GM13976 (cell line): ENCODE results near the gene SLC16A10.
"Not testable (repeated sequence)": the region's sequence is repeated elsewhere in the genome, so short reads cannot be mapped to it uniquely, and the experiment has no call there.

ENCODE experiments used
- DNase-seq: peaks from one replicate; pipeline ENCODE4 v3.0.0; 2012; ENCODE audit warnings: low spot score
- in situ Hi-C: fragments of 300-500 bp; cut with MboI; formaldehyde crosslinking; loops from one replicate; pipeline ENCODE4 v1.12.0; 2022; ENCODE audit warnings: low sequenced_read_pairs, mixed read lengths, inconsistent platforms; ENCODE audit not compliant: unreplicated experiment
- TF ChIP-seq, protein P1 (sequence below): IDR thresholded peaks from 2 replicates; pipeline ENCODE4 v1.5.1; 2012; ENCODE audit warnings: borderline replicate concordance, mild to moderate bottlenecking; ENCODE audit not compliant: insufficient read depth; ENCODE audit errors: extremely low read depth, missing control alignments, control extremely low read depth

Gene SLC16A10

DNA sequence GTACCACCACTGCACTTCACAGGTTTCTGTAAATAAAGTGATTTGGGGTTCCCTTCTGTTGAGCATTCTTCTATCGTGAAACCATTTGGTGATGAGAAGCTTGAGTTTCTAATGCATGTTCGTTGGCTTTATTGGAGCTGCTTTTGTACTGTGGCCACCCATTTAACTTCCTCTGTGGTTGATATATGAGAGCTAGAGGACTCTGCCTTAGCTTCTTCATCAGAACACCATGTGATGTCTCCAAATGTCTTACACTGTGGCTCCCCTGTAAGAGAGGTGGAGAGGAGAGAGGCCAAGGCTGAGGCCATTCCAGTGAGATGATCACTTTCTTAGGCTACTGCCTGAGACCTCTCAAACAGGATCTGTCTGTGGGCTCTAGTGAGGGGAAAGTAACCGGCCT is 114.5 kb downstream of the SLC16A10 start:
- TF ChIP-seq, protein P1, sequence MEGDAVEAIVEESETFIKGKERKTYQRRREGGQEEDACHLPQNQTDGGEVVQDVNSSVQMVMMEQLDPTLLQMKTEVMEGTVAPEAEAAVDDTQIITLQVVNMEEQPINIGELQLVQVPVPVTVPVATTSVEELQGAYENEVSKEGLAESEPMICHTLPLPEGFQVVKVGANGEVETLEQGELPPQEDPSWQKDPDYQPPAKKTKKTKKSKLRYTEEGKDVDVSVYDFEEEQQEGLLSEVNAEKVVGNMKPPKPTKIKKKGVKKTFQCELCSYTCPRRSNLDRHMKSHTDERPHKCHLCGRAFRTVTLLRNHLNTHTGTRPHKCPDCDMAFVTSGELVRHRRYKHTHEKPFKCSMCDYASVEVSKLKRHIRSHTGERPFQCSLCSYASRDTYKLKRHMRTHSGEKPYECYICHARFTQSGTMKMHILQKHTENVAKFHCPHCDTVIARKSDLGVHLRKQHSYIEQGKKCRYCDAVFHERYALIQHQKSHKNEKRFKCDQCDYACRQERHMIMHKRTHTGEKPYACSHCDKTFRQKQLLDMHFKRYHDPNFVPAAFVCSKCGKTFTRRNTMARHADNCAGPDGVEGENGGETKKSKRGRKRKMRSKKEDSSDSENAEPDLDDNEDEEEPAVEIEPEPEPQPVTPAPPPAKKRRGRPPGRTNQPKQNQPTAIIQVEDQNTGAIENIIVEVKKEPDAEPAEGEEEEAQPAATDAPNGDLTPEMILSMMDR: no peak
- no peak for DNase-seq
- in situ Hi-C loops: loop anchor here (25.0 kb wide), 1 partner anchor 664 kb away; no protein-coding TSS in a partner anchor

DNA sequence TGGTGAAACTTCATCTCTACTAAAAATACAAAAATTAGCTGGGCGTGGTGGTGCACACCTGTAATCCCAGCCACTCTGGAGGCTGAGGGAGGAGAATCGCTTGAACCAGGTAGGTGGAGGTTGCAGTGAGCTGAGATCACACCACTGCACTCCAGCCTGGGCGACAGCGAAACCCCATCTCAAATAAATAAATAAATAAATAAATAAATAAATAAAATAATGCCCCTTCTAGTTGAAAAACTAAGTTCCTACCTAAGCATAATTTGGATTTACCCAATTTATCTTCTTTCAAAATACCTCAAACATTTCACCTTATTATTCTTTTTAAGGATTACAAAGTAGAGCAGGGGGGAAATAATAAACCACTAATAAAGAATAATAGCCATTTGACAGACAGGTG is 116.2 kb downstream of the SLC16A10 start:
- not testable (repeated sequence) for DNase-seq
- in situ Hi-C loops: loop anchor here (25.0 kb wide), 1 partner anchor 666 kb away; no protein-coding TSS in a partner anchor

- in situ Hi-C loops: loop anchor here (25.0 kb wide), 1 partner anchor 667 kb away; no protein-coding TSS in a partner anchor
- no peak for DNase-seq
- TF ChIP-seq, protein P1: no peak
Measured at GRCh38 chr6:111204305-111204704, 117.0 kb downstream of the SLC16A10 start.

- in situ Hi-C loops: loop anchor here (25.0 kb wide), 1 partner anchor 668 kb away; no protein-coding TSS in a partner anchor
- DNase-seq: no peak
- TF ChIP-seq, protein P1: no peak
Measured at GRCh38 chr6:111204881-111205280, 117.6 kb downstream of the SLC16A10 start.

DNA sequence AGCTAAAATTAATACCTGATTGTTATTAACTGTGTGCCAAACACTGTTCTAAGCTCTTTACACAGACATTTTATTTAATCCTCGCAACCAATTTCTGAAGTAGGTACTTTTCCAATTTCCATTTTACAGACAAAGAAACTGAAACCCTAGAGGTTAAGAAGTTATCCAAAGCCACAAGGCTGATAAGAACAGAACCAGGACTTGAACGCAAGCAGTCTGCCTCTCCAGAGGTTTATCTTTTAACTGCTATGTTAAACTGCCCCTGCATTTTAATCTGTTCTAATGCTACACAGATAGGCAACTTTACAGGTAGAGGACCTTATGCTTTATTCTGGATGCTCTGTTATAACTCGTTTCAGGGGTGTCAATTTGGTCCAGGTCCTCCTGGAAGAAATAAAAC is 118.2 kb downstream of the SLC16A10 start:
- TF ChIP-seq, protein P1: no peak
- DNase-seq: no peak
- in situ Hi-C loops: loop anchor here (25.0 kb wide), 1 partner anchor 668 kb away; no protein-coding TSS in a partner anchor

GRCh38 chr6:111207141-111207858 is 120.0 kb downstream of the SLC16A10 start:
- in situ Hi-C loops: loop anchor here (25.0 kb wide), 1 partner anchor 670 kb away; no protein-coding TSS in a partner anchor
- TF ChIP-seq, protein P1: no peak

DNA sequence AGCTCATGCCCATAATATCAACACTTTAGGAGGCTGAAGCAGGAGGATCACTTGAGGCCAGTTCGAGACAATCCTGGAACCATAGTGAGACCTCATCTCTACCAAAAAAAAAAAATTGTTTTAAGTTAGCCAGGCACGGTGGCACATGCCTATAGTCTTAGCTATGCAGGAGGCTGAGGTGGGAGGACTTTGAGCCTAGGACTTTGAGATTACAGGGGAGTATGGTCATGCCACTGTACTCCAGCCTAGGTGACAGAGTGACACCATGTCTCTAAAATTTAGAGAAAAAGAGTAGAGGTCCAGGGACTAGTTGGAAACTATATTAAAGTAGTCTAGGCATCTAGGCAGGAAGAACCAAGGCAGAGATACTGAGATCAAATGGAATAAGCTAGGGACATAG is 121.6 kb downstream of the SLC16A10 start:
- TF ChIP-seq, protein P1: no peak
- in situ Hi-C loops: loop anchor here (25.0 kb wide), 1 partner anchor 672 kb away; no protein-coding TSS in a partner anchor
- DNase-seq: no peak

More at GRCh38 chr6:111207141-111207858, 120.0 kb downstream of the SLC16A10 start:
- no peak for DNase-seq
